Measurements from ENCODE around the gene ZNF692.
"Not testable (repeated sequence)": the region's sequence is repeated elsewhere in the genome, so short reads cannot be mapped to it uniquely, and the experiment has no call there.

Gene ZNF692, protein sequence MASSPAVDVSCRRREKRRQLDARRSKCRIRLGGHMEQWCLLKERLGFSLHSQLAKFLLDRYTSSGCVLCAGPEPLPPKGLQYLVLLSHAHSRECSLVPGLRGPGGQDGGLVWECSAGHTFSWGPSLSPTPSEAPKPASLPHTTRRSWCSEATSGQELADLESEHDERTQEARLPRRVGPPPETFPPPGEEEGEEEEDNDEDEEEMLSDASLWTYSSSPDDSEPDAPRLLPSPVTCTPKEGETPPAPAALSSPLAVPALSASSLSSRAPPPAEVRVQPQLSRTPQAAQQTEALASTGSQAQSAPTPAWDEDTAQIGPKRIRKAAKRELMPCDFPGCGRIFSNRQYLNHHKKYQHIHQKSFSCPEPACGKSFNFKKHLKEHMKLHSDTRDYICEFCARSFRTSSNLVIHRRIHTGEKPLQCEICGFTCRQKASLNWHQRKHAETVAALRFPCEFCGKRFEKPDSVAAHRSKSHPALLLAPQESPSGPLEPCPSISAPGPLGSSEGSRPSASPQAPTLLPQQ

DNA sequence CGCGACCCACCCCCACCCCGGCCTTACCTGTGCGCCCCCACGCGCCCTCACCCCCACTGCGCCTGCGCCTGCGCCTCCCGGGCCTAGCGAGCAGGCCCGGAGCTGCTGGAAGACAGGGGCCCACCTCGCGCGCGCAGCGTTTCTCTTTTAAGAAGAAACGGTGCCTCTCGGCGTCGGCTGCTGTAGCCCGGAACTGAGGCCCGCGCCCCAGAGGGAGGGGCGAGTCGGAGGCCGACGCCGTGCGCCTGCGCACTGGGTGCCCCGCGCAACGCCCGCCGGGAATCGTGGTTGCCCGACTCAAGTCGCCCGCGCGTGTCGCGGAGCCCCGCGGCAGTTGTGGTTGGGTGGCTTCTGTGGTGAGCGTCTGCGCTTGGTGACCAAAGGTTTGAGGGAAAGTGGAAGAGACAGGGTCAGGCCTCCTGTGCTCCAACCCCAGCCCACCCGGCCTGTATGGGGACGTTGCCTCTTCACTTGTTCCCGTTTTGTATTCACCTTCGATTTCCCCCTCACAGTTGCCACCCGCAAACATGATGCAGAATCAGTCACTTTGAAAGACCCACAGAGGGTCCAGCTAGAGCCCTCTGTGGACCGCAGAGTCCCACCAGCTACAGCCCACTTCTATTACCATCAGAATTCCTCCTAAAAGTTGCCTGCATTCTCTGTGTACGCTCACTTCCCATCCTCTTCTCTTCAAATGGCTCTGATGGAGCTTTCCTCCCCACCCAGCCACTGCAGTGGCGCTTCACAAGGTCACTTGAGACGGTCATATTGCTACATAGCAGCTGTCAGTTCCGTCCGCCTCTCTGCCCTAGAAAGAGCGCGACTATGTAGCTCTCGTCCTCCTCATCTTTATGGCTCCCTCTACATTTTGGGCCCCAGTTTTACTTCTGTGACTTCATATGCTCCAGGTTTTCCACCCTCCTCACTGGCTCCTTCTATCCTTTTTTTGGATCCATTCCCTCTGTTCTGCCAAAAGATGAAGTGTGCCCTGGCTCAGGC is at the start of gene ZNF692:
TSS of gene ZNF692 (minus strand) at position 195 of the 999 bp plus-strand sequence. CDS start 776 bp downstream, outside the sequence.
- peak; percentile 97 for DNase-seq (ENCODE audit: low spot score)

DNA sequence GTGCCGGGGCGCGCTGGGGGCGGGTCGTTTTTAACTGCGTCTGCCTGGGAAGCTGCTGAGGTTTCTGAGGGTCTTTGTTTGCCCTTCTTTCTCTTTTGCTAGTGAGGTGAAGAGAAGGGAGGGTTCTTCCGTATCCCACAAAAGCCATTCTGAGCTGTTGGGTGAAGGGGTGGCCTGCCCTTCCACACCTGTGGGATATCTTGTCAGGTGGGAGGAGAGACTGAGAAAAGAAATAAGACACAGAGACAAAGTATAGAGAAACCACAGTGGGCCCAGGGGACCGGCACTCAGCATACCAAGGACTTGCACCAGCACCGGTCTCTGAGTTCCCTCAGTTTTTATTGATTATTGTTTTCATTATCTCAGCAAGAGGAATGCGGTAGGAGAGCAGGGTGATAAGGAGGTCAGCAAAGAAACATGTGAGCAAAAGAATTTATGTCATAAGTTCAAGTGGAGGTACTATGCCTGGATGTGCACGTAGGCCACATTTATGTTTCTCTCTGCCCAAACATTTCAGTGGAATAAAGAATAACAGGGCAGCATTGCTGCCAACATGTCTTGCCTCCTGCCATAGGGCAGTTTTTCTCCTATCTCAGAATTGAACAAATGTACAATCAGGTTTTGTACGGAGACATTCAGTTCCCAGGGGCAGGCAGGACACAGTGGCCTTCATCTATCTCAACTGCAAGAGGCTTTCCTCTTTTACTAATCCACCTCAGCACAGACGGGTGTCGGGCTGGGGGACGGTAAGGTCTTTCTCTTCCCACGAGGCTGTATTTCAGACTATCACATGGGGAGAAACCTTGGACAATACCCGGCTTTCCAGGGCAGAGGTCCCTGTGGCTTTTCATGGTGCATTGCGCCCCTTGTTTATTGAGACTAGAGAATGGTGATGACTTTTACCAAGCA is 48.1 kb upstream of the ZNF692 start:
- DNase-seq (ENCODE audit: low spot score), result no peak

DNA sequence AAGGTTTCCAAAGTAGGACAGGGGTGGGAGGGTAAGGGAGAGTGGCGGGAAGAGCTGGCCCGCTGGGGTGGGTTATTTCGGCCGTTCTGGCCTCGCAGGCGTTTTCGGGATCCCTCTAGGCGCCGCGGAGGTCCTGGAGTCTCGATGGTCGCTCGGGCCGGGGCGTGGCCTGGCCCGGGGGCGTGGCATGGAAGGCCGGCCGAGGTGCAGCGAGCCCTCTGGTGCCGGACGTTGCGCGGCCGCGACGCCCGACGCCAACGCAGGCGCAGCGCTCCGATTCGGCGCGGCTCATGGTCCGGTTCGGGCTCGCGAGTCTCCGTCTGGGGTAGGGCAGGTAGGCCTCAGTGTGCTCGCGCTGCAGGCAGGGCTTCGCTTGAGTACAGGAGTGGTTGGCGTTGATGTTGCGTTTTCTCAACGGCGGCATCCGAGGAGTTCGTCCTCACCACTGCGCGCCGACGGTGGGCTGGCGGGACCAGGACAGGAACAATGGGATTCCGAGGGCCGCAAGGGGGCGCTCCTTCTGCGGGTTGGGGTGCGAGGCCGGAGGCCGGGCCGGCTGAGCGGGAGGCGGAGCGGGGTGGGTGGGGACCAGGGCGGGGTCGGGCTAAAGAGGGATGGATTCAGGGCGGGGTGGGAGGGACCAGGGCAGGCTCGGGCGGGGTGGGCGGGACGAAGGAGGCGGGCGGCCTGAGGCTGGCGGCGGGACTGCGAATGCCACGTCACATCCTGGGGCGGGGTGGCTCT is 47.3 kb upstream of the ZNF692 start, which contains the start of gene PGBD2:
TSS of gene PGBD2 (plus strand) at position 227 of the 744 bp plus-strand sequence. CDS start 7,628 bp downstream, outside the sequence.
- peak; percentile 93 for DNase-seq (ENCODE audit: low spot score)

DNA sequence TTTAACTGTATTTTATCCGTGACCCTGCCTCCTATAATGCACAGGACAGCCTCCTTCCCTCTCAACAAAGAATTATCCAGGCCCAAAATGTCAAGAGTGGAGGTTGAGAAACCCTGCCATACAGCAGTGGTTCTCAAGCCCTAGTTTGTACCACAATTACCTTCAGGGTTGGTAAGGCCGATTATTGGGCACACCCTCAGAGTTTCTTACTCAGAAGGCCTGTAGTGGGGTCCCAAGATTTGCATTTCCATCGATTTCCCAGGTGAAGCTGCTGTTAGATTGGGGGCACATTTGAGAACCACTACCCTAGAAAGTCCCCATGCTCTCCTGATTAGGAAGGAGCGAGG is 46.8 kb upstream of the ZNF692 start:
- no peak for DNase-seq (ENCODE audit: low spot score)

DNA sequence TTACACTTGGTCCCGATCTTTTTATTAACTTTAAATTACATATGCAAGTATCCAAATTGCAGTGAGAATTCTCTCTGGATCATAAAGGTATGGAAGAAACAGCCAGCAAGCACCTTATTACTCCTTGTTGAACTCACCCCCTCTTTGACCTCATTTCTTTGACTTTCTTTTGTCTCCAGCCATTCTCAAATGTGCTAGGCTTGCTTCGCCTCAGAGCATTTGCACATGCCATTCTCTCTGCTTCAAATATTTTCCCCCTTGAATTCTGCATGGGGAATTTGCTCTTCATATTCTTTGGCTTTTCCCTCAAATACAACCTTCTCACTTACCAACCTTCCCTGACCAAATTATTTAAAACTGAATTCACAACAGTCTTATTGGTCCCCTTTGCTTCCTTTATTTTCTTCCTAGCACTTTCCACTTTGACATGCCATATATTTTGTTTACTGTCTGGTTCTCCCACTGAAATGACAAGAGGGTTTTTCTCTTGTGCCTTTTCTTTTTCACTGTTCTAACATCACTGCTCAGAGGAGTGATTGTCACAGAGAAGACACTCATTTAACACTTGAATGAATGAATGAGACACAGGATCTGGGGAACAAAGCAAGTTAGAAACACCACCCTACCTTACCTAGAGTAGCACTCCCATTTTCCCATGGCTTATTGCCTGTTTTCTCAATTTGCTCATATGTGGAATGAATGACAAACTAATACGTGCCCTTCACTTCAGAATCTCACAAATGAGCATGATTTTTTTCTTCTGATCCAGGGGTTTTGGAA is 45.7 kb upstream of the ZNF692 start:
- no peak for DNase-seq (ENCODE audit: low spot score)

DNA sequence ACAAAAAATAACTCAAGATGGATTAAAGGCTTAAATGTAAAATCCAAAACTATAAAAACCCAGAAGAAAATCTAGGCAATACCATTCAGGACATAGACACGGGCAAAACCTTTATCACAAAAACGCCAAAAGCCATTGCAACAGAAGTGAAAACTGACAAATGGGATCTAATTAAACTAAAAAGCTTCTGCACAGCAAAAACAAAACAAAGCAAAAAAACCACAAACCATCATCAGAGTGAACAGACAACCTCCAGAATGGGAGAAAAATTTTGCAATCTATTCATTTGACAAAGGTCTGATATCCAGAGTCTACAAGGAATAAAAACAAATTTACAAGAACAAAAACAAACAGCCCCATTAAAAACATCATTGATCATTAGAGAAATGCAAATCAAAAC is 42.7 kb upstream of the ZNF692 start:
- no peak for DNase-seq (ENCODE audit: low spot score)

DNA sequence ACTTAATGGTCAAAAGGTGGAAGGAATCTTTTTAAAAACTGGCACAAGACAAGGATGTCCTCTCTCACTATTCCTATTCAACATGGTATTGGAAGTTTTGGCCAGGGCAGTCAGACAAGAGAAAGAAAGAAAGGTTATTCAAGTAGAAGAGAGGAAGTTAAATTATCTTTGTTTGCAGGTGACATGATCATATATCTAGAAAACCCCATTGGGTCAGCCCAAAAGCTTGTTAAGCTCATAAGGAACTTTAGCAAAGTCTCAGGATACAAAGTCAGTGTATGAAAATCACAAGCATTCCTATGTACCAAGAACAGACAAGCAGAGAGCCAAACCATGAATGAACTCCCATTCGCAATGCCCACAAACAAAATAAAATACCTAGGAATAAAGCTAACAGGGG is 41.8 kb upstream of the ZNF692 start:
- no peak for DNase-seq (ENCODE audit: low spot score)

DNA sequence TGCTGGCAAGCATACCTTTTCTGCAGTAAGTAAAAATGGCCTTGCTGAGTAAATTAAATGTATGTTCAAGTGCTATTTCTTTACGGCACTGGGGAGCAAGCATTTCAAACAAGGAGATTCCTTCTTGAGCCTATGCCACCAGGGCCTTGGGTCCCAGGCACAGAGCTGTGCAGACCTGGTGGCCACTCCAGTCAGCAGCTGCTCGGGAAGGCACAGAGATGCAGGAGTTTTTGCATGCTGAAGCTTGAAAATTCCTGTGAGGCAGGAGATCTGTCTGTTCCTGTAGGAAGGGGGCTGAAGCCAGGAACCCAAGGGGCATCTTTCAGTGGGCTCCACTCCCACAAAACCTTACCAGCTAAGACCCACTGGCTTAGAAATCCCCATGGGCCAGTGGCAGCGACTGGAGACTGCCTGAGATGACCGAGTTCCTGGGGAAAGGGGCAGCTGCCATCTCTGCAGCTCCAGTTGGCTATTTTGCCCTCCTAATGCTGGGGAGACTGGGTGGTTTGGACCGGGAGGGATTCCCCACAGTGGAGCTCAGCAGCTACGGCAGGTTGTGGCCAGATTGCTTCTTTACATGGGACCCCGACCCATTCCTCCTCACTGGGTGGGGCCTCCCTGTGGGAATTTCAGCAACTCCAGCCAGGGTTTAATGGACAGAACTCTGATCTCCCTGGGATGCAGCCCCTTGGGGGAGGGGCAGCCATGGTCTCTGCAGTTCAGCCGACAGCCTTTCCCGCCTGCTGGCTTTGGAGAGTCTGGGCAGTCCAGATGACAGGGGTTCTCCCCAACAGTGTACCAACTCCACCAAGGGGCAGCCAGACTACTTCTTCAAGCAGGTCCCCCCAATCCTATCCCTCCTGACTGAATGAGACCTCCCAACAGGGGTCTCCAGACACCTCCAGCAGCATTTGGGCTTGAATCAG is 38.8 kb upstream of the ZNF692 start:
- no peak for DNase-seq (ENCODE audit: low spot score)

DNA sequence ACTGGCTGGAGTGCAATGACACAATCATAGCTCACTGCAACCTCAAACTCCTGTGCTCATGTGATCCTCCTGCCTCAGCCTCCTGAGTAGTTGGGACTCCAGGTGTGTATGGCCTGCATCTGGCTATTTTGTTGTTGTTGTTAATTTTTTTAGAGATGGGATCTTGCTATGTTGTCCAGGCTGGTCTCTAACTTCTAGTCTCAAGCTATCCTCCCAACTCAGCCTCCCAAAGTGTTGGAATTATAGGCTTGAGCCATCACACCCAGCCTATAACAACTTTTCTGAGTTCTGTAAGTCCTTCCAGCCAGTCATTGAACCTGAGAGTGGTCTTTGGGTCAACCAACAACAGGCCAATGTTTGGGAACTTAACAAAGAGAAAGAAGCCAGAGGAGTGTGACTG is 36.0 kb upstream of the ZNF692 start:
- no peak for DNase-seq (ENCODE audit: low spot score)

DNA sequence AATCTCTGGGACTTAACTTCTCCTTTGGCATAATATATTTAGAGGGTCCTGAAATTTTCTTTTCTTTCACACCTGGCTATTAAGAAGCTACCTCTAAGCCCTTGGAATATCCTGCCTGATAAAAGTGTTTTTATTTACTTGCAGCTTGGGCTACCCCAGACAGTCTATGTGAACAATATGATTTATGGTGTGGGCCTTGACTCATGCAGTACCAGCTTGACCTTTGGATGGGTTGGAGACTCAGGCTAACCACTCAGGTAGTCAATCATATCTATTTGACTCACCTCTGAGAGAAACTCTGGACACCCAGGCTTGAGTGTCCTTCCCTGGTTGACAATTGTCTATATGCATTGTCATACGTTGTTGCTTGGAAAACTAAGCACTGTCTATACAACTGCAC is 33.7 kb upstream of the ZNF692 start:
- no peak for DNase-seq (ENCODE audit: low spot score)

DNA sequence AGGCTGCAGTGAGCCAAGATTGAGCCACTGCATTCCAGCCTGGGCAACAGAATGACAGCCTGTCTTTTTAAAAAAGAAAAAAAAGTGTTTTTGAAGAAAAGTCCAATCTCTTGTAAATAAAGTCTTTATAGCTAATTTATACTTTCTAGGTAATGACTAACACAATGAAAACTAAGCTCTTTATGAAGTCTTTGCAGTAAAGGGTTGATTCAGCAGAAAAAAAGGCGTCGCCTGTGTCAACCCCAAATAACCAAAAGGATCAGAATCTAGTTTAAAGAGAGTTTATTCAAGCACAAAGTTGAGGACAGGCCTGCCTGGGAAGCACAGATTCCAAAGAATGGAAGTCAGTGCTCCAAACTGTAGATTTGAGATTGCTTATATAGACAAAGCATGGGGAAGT is 32.9 kb upstream of the ZNF692 start:
- DNase-seq (ENCODE audit: low spot score), result no peak

DNA sequence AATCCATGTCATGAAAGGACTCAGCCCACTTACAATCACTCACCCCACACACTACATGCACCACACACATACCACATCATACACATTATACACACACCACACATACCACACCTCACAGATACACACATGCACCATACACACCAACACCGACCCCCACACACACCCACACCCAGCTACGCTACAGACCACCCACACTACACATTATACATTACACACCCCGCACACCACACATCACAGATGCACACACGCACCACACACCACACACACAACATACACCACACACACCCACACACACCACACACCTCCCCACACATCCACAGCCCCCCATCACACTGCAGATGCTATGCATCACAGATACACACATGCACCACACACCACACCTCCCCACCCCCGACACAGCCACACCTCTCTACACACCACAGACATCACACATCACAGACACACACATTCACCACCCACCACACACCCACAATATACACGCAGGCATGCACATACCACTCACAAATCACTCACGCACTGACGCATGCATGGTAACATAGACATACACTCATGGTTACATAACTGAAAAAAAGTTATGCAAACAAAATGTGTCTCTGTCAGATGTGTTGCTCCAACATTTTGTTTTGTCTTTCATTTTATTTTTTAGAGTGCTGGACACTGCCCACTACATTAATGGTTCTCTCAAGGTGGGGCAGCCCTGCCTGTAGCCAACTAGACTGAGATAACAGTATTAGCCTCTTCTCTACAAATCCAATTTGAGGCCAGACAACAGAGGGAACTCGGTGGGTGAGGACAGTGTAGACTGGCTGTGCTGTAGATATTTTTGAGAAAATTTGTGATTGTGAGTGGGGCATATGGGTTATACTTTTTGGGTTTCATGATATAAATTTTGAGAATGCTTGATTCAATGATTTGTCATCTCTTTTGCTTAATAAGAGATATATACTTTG is 31.9 kb upstream of the ZNF692 start:
- no peak for DNase-seq (ENCODE audit: low spot score)

DNA sequence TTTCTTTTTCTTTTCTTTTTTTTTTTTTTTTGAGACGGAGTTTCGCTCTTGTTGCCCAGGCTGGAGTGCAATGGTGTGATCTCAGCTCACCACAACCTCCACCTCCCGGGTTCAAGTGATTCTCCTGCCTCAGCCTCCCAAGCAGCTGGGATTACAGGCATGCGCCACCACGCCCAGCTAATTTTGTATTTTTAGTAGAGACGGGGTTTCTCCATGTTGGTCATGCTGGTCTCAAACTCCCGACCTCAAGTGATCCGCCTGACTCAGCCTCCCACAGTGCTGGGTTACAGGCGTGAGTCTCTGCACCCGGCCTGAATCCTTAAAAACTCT is 31.0 kb upstream of the ZNF692 start:
- not testable (repeated sequence) for DNase-seq (ENCODE audit: low spot score)

DNA sequence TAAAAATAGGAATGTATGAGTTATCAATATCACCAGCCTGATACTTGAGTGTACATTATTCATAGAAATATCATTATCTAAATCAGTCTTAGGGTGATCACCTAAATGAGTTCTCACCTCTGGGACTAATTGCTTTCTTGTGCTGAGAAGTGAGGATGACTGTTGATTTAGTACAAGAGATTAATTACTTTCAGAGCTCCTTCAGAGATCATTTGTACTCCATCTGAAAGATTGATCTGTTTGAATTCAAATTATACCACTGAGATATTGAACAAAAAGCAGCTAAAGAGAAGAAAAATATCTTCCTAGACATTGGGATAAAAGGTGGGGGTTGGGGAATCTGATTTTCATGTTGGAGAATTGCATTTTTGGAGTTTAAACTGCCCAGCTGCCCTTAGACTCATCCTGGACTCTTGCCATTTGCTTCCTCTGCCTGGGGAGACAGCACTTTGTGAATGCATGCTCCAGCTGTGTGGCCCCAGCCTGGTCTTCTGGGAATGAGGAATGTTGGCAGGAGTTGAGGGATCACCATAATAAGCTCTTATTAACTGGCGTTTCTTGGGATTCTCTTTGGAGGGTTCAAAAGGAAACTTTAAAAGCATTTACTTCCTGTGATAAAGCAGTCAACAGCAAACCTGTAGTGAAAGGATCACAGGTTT is 27.5 kb upstream of the ZNF692 start:
- no peak for DNase-seq (ENCODE audit: low spot score)

DNA sequence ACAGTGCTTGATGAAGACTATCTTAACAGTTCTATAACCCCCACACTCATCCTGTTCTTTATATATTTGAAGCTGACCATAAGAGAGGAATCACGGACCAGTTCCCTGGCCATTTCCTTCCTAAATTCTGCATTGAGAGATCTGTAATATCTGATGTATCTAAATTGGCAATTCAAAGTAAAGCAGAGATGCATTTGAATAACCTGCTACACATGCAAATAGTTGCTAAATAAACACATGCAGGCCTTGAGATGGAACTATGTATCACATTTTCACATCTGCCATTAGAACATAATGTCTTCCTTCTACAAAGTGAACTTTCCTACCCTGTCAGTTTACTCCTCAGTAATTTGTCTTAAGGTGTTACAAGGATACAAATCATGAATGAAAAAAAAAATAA is 26.8 kb upstream of the ZNF692 start:
- no peak for DNase-seq (ENCODE audit: low spot score)

DNA sequence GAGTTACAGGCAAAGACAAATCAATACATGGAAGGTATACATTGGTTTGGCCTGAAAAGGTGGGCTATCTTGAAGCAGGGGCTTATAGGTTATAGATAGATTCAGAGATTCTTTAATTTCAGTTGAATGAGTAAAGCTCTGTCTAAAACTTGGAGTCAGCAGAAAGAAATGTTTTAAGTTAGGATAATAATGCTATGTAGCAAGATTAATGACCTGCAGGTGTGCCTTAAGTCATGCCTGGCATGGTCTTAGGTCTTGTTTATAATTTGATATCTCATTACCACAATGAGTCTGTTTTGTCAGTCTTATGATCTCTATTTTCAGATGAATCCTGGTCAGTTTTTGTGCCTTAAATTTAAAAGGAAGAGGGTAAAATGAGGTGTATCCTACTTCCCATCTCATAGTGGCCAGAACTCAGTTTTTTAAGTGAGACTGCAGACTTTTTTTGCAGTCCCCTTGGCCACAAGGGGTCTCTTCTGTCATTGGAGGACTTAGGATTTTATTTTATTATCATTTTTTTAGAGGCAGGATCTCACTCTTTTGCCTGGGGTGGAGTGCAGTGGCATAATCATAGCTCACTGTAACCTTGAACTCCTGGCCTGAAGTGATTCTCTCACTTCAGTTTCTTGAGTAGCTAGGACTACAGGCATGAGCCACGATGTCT is 25.9 kb upstream of the ZNF692 start:
- DNase-seq (ENCODE audit: low spot score), result no peak

DNA sequence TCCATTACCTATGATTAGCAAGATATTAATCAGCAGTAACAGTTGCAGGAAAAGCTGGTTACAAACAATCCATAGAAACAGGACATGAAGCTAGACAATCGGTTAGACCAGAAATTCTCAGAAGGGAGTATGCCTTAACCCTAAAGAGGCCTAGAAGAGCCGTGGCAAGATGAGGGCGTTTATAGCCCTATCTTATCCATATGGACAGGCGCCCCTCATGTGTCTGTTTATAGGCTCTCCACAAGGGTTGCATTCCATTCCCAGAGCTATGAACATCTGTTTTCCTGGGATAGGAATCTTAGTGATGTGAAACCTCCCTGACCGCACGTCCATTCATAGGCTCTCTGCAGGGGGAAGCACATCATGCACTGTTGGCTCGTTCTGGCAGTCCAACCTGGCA is 23.5 kb upstream of the ZNF692 start:
- DNase-seq (ENCODE audit: low spot score), result not testable (repeated sequence)

All from hepatic stellate cell (primary cell).